HCT116 (cell line): Measurements from ENCODE around the gene POGK. TPM values are rescaled to one million over a fixed set of nuclear protein-coding genes. Genes with fewer than 3 reads are reported as not detected.

Experiments
- ATAC-seq: fragments of 200-7000 bp; cut with Tn5 transposase; 2 replicates; pipeline ENCODE4 v1.9.1; 2020; ENCODE audit warnings: mild to moderate bottlenecking, moderate library complexity
- BruUV-seq: library from RNA; stranded (reverse); fragments of 400-500 nt; replicated peaks from 2 replicates; lab custom pipeline; 2021; lab: Mats Ljungman, UMichigan
- CTCF ChIA-PET: fragments of 300-600 bp; sonication (Branson Sonifier 250); formaldehyde crosslinking; loops from one replicate; lab custom pipeline; 2021; ENCODE audit warnings: antibody characterized with exemption; lab: Charles Lee
- POLR2A ChIA-PET: fragments of 300-600, 350-600 bp; sonication (Branson Sonifier 250); formaldehyde crosslinking; loops from one replicate; lab custom pipeline; 2021; ENCODE audit warnings: antibody characterized with exemption; lab: Charles Lee
- RAD21 ChIA-PET, 2 experiments: fragments of 300-600 bp; sonication (Branson Sonifier 250); formaldehyde crosslinking; loops; one replicate each; lab custom pipeline; 2023; ENCODE audit warnings: low total read pairs in 2 of 2; ENCODE audit not compliant: uncharacterized antibody in 2 of 2, unreplicated experiment in 2 of 2, low non-redundant PET in 1 of 2; lab: Charles Lee
- DNase-seq: peaks from one replicate; pipeline ENCODE4 v3.0.0-alpha.2; 2010; ENCODE audit warnings: low read depth, low spot score
- H2AFZ ChIP-seq: fragments of 200-600 bp; shearing (Covaris generic), sonication (generic); 2 replicates; pipeline ENCODE4 v1.6.1; 2017; ENCODE audit warnings: low read depth, mixed run types, mixed read lengths, antibody characterized with exemption, low read length; ENCODE audit not compliant: poor library complexity, severe bottlenecking
- H3K27ac ChIP-seq: 2 replicates; pipeline ENCODE4 v1.5.1; 2012; ENCODE audit warnings: low read depth, low read length
- H3K27me3 ChIP-seq: fragments of 200-600 bp; sonication (generic); 2 replicates; pipeline ENCODE4 v1.6.1; 2016; ENCODE audit warnings: mixed run types, low read length, mixed read lengths; ENCODE audit not compliant: insufficient read depth
- H3K36me3 ChIP-seq, 2 experiments: fragments of 200-500 bp in 1 of 2; fragments of 200-600 bp in 1 of 2; sonication (Bioruptor generic) in 1 of 2; sonication (generic) in 1 of 2; 2 replicates each; pipeline versions ENCODE4 v1.5.1 to v1.6.1; 2014 to 2016; ENCODE audit warnings: low read length in 2 of 2, inconsistent platforms in 1 of 2, mixed read lengths in 1 of 2, mixed run types in 1 of 2; ENCODE audit not compliant: insufficient read depth in 2 of 2, control insufficient read depth in 1 of 2
- H3K4me1 ChIP-seq, 2 experiments: fragments of 200-600 bp in 1 of 2; sonication (generic) in 1 of 2; 2 replicates each; pipeline versions ENCODE4 v1.5.1 to v1.6.1; 2012 to 2017; ENCODE audit warnings: low read length in 2 of 2, inconsistent platforms in 1 of 2, mild to moderate bottlenecking in 1 of 2, mixed read lengths in 1 of 2, mixed run types in 1 of 2, moderate library complexity in 1 of 2; ENCODE audit not compliant: insufficient read depth in 2 of 2, control insufficient read depth in 1 of 2
- H3K4me2 ChIP-seq: fragments of 200-600 bp; sonication (generic); 2 replicates; pipeline ENCODE4 v1.6.1; 2017; ENCODE audit warnings: mixed run types, low read length, mixed read lengths
- H3K4me3 ChIP-seq, 2 experiments: fragments of 200-600 bp in 1 of 2; sonication (generic) in 1 of 2; replicated peaks in 1 of 2; 2 replicates each; pipeline ENCODE4 v1.5.1; 2011 to 2016; ENCODE audit warnings: low read length in 2 of 2, control low read depth in 1 of 2, low read depth in 1 of 2, mild to moderate bottlenecking in 1 of 2, mixed read lengths in 1 of 2, mixed run types in 1 of 2
- H3K79me2 ChIP-seq: fragments of 200-600 bp; sonication (generic); 2 replicates; pipeline ENCODE4 v1.6.1; 2017; ENCODE audit warnings: mild to moderate bottlenecking, mixed run types, low read length, moderate library complexity, mixed read lengths; ENCODE audit not compliant: insufficient read depth
- H3K9ac ChIP-seq: fragments of 200-600 bp; sonication (generic); 2 replicates; pipeline ENCODE4 v1.6.1; 2016; ENCODE audit warnings: low read length, mixed read lengths
- H3K9me2 ChIP-seq: fragments of 200-600 bp; sonication (generic), shearing (Covaris generic); 2 replicates; pipeline ENCODE4 v1.6.1; 2017; ENCODE audit warnings: mixed run types, mild to moderate bottlenecking, moderate library complexity; ENCODE audit not compliant: insufficient read depth
- H3K9me3 ChIP-seq, 2 experiments: fragments of 200-500 bp in 1 of 2; fragments of 200-600 bp in 1 of 2; sonication (Bioruptor generic) in 1 of 2; sonication (generic) in 1 of 2; 2 replicates each; pipeline ENCODE4 v1.6.1; 2014 to 2017; ENCODE audit warnings: low read length in 2 of 2, mixed read lengths in 2 of 2, inconsistent platforms in 1 of 2, low read depth in 1 of 2, mild to moderate bottlenecking in 1 of 2, mixed run types in 1 of 2, moderate library complexity in 1 of 2; ENCODE audit not compliant: control insufficient read depth in 1 of 2, insufficient read depth in 1 of 2
- H4K20me1 ChIP-seq: fragments of 200-600 bp; sonication (generic), shearing (Covaris generic); 2 replicates; pipeline ENCODE4 v1.6.1; 2017; ENCODE audit warnings: mixed run types, mild to moderate bottlenecking, moderate library complexity; ENCODE audit not compliant: insufficient read depth
- CEBPB ChIP-seq: IDR thresholded peaks from 2 replicates; pipeline ENCODE4 v1.6.1; 2012; ENCODE audit warnings: low read depth
- CTCF ChIP-seq, 3 experiments: fragments of 200-600 bp in 1 of 3; sonication (generic) in 1 of 3; IDR thresholded peaks in 2 of 3; conservative IDR thresholded peaks in 1 of 3; 2 replicates each; pipeline ENCODE4 v1.5.1; 2012 to 2017; ENCODE audit warnings: low read depth in 2 of 3, low read length in 2 of 3, antibody characterized with exemption in 1 of 3, borderline replicate concordance in 1 of 3, control low read depth in 1 of 3, mild to moderate bottlenecking in 1 of 3, mixed read lengths in 1 of 3, mixed run types in 1 of 3, moderate library complexity in 1 of 3; ENCODE audit not compliant: insufficient read depth in 1 of 3
- EGR1 ChIP-seq: IDR thresholded peaks from 2 replicates; pipeline ENCODE4 v1.6.1; 2012; ENCODE audit warnings: low read depth
- EZH2 ChIP-seq: fragments of 200-600 bp; sonication (generic); IDR thresholded peaks from 2 replicates; pipeline ENCODE4 v1.6.1; 2017; ENCODE audit warnings: antibody characterized with exemption, mixed run types
- EZH2phosphoT487 ChIP-seq: fragments of 200-600 bp; IDR thresholded peaks from 2 replicates; pipeline ENCODE4 v1.6.1; 2018; ENCODE audit warnings: antibody characterized with exemption, borderline replicate concordance
- FOSL1 ChIP-seq: IDR thresholded peaks from 2 replicates; pipeline ENCODE4 v1.6.1; 2012; ENCODE audit warnings: low read depth
- JUND ChIP-seq: IDR thresholded peaks from 2 replicates; pipeline ENCODE4 v1.6.1; 2012
- MAX ChIP-seq: IDR thresholded peaks from 2 replicates; pipeline ENCODE4 v1.6.1; 2012
- POLR2A ChIP-seq: IDR thresholded peaks from 2 replicates; pipeline ENCODE4 v1.7.0; 2011; ENCODE audit warnings: borderline replicate concordance; ENCODE audit not compliant: insufficient read depth, insufficient read length; ENCODE audit errors: extremely low read depth
- POLR2AphosphoS5 ChIP-seq: IDR thresholded peaks from 2 replicates; pipeline ENCODE4 v1.6.1; 2011; ENCODE audit warnings: mild to moderate bottlenecking, low read depth, low read length, moderate library complexity
- RAD21 ChIP-seq: IDR thresholded peaks from 2 replicates; pipeline ENCODE4 v1.6.1; 2012; ENCODE audit warnings: low read depth, mild to moderate bottlenecking
- SP1 ChIP-seq: IDR thresholded peaks from 2 replicates; pipeline ENCODE4 v1.6.1; 2012; ENCODE audit warnings: low read depth
- SRF ChIP-seq: IDR thresholded peaks from 2 replicates; pipeline ENCODE4 v1.6.1; 2012; ENCODE audit warnings: low read depth
- TCF7L2 ChIP-seq: IDR thresholded peaks from 2 replicates; pipeline ENCODE4 v1.7.0; 2011; ENCODE audit warnings: borderline replicate concordance, inconsistent platforms; ENCODE audit not compliant: insufficient read depth, insufficient read length; ENCODE audit errors: extremely low read depth
- YY1 ChIP-seq: IDR thresholded peaks from 2 replicates; pipeline ENCODE4 v1.6.1; 2011; ENCODE audit warnings: low read length, low read depth, moderate library complexity, mild to moderate bottlenecking; ENCODE audit not compliant: insufficient replicate concordance; ENCODE audit errors: extremely low read depth
- ZFX ChIP-seq: fragments of 450-650 bp; IDR thresholded peaks from 2 replicates; pipeline ENCODE4 v1.6.1; 2017
- intact Hi-C: fragments of 100-400 bp; cut with micrococcal nuclease; formaldehyde crosslinking; loops from 2 replicates; pipeline ENCODE4 v1.10.0; 2022
- total RNA-seq: library from RNA; stranded (reverse); gene quantifications from one replicate; pipeline ENCODE4 v1.2.1, GENCODE V29; 2021; ENCODE audit not compliant: unreplicated experiment

Gene POGK
- total RNA-seq, 1 experiment from 2014 or later: 35.6 TPM

GRCh38 chr1:166859597-166859996 is 20.3 kb downstream of the POGK start:
- no peak overlapping the region for H3K4me2 ChIP-seq
- POLR2A ChIA-PET: no interaction called here
- peaks cover 41 to 42% of the 10 kb centered on the region in 2 experiments; a peak in 3 of 4 replicates for H3K36me3 ChIP-seq
- H2AFZ ChIP-seq: no peak overlapping the region
- no peaks in the 10 kb centered on the region for H3K27me3 ChIP-seq
- BruUV-seq: no TSS peak
- H3K9me2 ChIP-seq: no peaks in the 10 kb centered on the region
- no peak overlapping the region for H3K4me3 ChIP-seq
- ATAC-seq: no peak
- H3K79me2 ChIP-seq: peaks cover 38% of the 10 kb centered on the region
- no peaks in the 10 kb centered on the region for H4K20me1 ChIP-seq
- TF ChIP-seq FOSL1: no peak
- no peak for TF ChIP-seq YY1
- no peak for TF ChIP-seq TCF7L2
- no peak for TF ChIP-seq POLR2AphosphoS5
- no peak for TF ChIP-seq JUND
- no peak for TF ChIP-seq EGR1
- no peak for TF ChIP-seq CTCF (IDR thresholded peaks at IDR 0.05 in 2 of 3, conservative IDR thresholded peaks at IDR 0.05 in 1 of 3; ENCODE audit: borderline replicate concordance in 1 of 3, insufficient read depth in 1 of 3, low read depth in 2 of 3, low read length in 2 of 3)
- TF ChIP-seq, all 23 proteins: peak for 0
- Histone ChIP-seq H3K9ac (no peak overlapping the region), H3K9me3 (no peaks in the 10 kb centered on the region), H3K27ac (no peak overlapping the region), H3K4me1 (no peaks in the 10 kb centered on the region)
- CTCF ChIA-PET: no interaction called here
- no peak for DNase-seq
- intact Hi-C loops: no loop called here
- RAD21 ChIA-PET: no interaction called here

- POLR2A ChIA-PET: no interaction called here
- BruUV-seq: no TSS peak
- intact Hi-C loops: no loop called here
Measured at GRCh38 chr1:166865926-166866325, 26.7 kb downstream of the POGK start.

More at GRCh38 chr1:166865926-166866325, 26.7 kb downstream of the POGK start:
- DNase-seq (no peak), ATAC-seq (no peak)
- no peaks in the 10 kb centered on the region for H3K4me1 ChIP-seq
- ChIA-PET CTCF (no interaction called here), RAD21 (no interaction called here)
- H3K79me2 ChIP-seq: peaks cover 70% of the 10 kb centered on the region
- H3K4me3 ChIP-seq: no peak overlapping the region
- no peaks in the 10 kb centered on the region for H3K27me3 ChIP-seq
- no peaks in the 10 kb centered on the region for H3K9me3 ChIP-seq
- no peak overlapping the region for H2AFZ ChIP-seq
- peaks cover 24 to 39% of the 10 kb centered on the region in 2 experiments; a peak in 3 of 4 replicates for H3K36me3 ChIP-seq
- no peaks in the 10 kb centered on the region for H3K9me2 ChIP-seq
- TF ChIP-seq EZH2phosphoT487: no peak
- TF ChIP-seq ZFX: no peak
- no peak for TF ChIP-seq EGR1
- TF ChIP-seq JUND: no peak
- TF ChIP-seq RAD21: no peak
- TF ChIP-seq EZH2: no peak
- no peak for TF ChIP-seq MAX
- no peak for TF ChIP-seq SP1
- no peak for TF ChIP-seq CEBPB
- no peak for TF ChIP-seq POLR2A
- no peak for TF ChIP-seq CTCF (IDR thresholded peaks at IDR 0.05 in 2 of 3, conservative IDR thresholded peaks at IDR 0.05 in 1 of 3; ENCODE audit: borderline replicate concordance in 1 of 3, insufficient read depth in 1 of 3, low read depth in 2 of 3, low read length in 2 of 3)
- no peak for TF ChIP-seq TCF7L2
- no peak for TF ChIP-seq SRF
- no peak for TF ChIP-seq YY1
- no peak overlapping the region for H3K27ac ChIP-seq
- H3K4me2 ChIP-seq: no peak overlapping the region
- H3K9ac ChIP-seq: no peak overlapping the region
- H4K20me1 ChIP-seq: no peaks in the 10 kb centered on the region
